SJCRH30 (cell line): ENCODE data around the gene ABCB9. TPM values are rescaled to one million over a fixed set of nuclear protein-coding genes. Genes with fewer than 3 reads are reported as not detected.
"Not testable (repeated sequence)": the region's sequence is repeated elsewhere in the genome, so short reads cannot be mapped to it uniquely, and the experiment has no call there.

Source experiments
- DNase-seq, 2 experiments: peaks; one replicate each; pipeline ENCODE4 v3.0.0-alpha.2; 2015 to 2020
- H3K27ac ChIP-seq: fragments of 250-450 bp; sonication (Bioruptor Pico); 2 replicates; pipeline ENCODE4 v1.5.1; 2020; ENCODE audit warnings: mild to moderate bottlenecking, moderate library complexity
- H3K27me3 ChIP-seq: fragments of 250-450 bp; sonication (Bioruptor Pico); 2 replicates; pipeline ENCODE4 v1.5.1; 2020; ENCODE audit warnings: mild to moderate bottlenecking, moderate library complexity
- H3K36me3 ChIP-seq: fragments of 250-450 bp; sonication (Bioruptor Pico); 2 replicates; pipeline ENCODE4 v1.5.1; 2020; ENCODE audit warnings: mild to moderate bottlenecking, moderate library complexity
- H3K4me1 ChIP-seq: fragments of 250-450 bp; sonication (Bioruptor Pico); 2 replicates; pipeline ENCODE4 v1.5.1; 2020; ENCODE audit warnings: mild to moderate bottlenecking, moderate library complexity
- H3K4me3 ChIP-seq: fragments of 250-450 bp; sonication (Bioruptor Pico); 2 replicates; pipeline ENCODE4 v1.5.1; 2020; ENCODE audit warnings: mild to moderate bottlenecking, moderate library complexity
- H3K9me3 ChIP-seq: fragments of 250-450 bp; sonication (Bioruptor Pico); replicated peaks from 2 replicates; pipeline ENCODE4 v1.5.1; 2020; ENCODE audit warnings: mild to moderate bottlenecking, moderate library complexity
- total RNA-seq: library from RNA; depleted of rRNA; stranded (reverse); fragments of >200 nt; shearing (Covaris generic); gene quantifications from 2 replicates; pipeline ENCODE4 v1.2.3, GENCODE V29; 2014

Gene ABCB9
- total RNA-seq, 1 experiment from 2014 or later: 7.1 TPM

- peaks cover 20% of the 10 kb centered on the region for H3K4me1 ChIP-seq
Observed at GRCh38 chr12:122949816-122950675, 16.2 kb downstream of the ABCB9 start.

GRCh38 chr12:122949405-122949804, 16.9 kb downstream of the ABCB9 start:
- H3K4me3 ChIP-seq: no peak overlapping the region
- H3K27me3 ChIP-seq: no peaks in the 10 kb centered on the region
- H3K27ac ChIP-seq: no peak overlapping the region
- no peaks in the 10 kb centered on the region for H3K36me3 ChIP-seq
- H3K9me3 ChIP-seq: no peaks in the 10 kb centered on the region
- DNase-seq: no peak
- peaks cover 20% of the 10 kb centered on the region for H3K4me1 ChIP-seq

More at GRCh38 chr12:122949816-122950675, 16.2 kb downstream of the ABCB9 start:
- Histone ChIP-seq H3K9me3 (no peaks in the 10 kb centered on the region), H3K27ac (no peak overlapping the region), H3K36me3 (no peaks in the 10 kb centered on the region), H3K27me3 (no peaks in the 10 kb centered on the region), H3K4me3 (no peak overlapping the region)
- DNase-seq: no peak

GRCh38 chr12:122948605-122949004, 17.7 kb downstream of the ABCB9 start:
- Histone ChIP-seq H3K36me3 (no peaks in the 10 kb centered on the region), H3K4me1 (peaks cover 25% of the 10 kb centered on the region), H3K9me3 (no peaks in the 10 kb centered on the region), H3K4me3 (no peak overlapping the region), H3K27ac (no peak overlapping the region), H3K27me3 (no peaks in the 10 kb centered on the region)
- DNase-seq: no peak

DNA sequence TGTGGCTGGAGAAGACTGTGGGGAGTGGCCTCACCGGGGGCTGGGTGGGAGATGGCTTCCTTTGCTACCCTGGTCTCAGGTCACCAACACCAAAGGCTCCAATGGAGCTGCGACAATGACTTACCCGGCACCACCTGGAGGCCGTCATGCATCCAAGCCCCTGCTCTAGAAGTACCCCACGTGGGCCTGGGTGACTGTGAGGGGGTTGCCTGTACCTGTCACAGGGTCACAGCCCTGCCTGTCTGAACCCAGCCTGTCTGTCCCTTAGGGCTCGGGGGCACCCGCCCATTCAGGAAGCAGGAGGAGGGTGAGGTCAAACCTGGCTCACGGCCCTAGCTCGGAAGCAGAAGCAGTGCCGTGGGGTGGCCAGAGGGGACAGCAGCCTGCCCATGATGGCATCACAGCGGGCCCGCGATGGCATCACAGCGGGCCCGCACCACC, 18.9 kb downstream of the ABCB9 start:
- peak overlapping the region; percentile 53 for H3K27ac ChIP-seq
- no peaks in the 10 kb centered on the region for H3K27me3 ChIP-seq
- no peaks in the 10 kb centered on the region for H3K9me3 ChIP-seq
- no peak for DNase-seq
- H3K36me3 ChIP-seq: no peaks in the 10 kb centered on the region
- peaks cover 25% of the 10 kb centered on the region for H3K4me1 ChIP-seq
- H3K4me3 ChIP-seq: no peak overlapping the region

DNA sequence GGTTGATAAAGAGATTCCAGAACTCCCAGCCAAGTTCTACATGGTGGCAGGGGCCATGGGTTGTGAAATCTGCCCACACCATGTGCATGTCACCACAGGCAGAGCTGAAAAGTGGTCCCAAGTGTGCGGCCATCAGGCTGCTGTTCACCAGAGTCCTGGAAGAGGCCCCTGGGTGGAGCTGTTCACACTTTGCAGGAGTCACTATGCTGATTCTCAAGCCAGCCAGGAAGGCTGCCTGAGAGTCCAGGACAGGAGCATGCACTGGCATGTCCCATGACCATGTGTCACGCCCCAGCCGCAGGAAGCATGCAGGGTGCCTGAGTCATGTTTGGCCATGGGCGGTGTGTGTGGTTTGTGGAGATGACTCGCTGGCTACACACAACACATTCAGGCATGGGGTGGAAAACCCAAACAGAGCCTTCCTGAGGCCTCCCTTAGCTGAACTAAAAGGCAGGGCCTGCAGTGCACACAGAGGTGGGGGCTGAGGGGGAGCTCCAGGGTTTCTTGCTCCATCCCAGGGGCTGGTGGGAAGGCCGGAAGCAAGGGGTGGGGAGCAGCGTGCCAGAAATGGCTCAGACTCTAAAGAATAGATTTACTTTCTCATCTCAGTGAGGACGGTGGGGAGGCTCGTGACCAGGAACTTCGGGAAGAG, 19.4 kb downstream of the ABCB9 start:
- no peak overlapping the region for H3K4me3 ChIP-seq
- H3K36me3 ChIP-seq: no peaks in the 10 kb centered on the region
- H3K27me3 ChIP-seq: no peaks in the 10 kb centered on the region
- H3K27ac ChIP-seq: peak overlapping the region; percentile 53
- no peaks in the 10 kb centered on the region for H3K9me3 ChIP-seq
- H3K4me1 ChIP-seq: peaks cover 25% of the 10 kb centered on the region
- peak; percentile 88 to 91 for DNase-seq

DNA sequence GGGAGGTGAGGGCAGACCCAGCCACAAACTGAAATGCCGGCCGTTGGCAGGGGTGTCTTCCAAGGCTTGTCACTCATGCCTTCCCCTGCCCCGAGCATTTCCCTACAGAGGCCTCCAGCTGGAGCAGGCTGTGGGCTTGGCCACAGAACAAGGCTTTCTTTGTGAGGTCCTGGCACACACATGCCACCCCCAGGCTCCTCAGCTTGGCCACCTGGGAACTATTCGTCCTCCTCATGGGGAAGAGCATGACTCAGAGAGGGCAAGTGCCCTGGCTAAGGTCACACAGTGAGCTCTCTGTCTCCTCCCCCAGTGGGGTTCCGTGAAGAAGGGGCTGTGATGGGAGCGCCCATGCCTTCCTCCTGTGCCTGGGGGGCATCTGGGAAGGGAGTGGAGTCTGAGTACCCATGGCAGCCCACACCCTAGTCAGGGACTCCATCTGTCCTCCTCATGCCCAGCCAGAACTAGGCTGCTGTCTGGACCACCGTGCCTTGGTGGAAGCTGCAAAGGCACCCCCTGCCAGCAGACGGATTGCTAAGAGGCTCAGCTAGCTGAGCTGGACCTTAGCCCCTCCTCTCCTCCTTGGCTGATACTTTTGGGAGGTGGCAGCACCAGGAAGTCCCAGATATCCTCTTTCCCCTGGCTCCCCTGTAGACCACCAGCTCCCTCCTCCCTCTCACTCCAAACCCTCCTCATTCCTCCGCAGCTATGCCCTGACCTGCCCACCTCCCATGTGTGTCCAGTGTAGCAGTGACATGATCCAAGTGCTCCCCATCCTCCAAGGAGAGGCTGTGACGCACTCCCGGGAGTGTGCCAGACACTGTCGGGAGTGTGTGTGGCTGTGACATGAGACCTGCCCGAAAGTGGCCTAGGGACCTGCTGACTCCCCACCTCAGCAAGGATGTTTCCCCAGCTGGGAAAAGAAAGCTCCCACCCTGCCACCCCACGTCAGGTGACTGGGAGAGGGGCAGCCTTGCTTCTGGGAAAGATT, 21.4 kb downstream of the ABCB9 start:
- Histone ChIP-seq H3K27me3 (no peaks in the 10 kb centered on the region), H3K36me3 (no peaks in the 10 kb centered on the region), H3K9me3 (no peaks in the 10 kb centered on the region), H3K4me1 (peaks cover 25% of the 10 kb centered on the region), H3K27ac (no peak overlapping the region), H3K4me3 (no peak overlapping the region)
- DNase-seq: peak; percentile 73 to 79

GRCh38 chr12:122943196-122943595, 23.1 kb downstream of the ABCB9 start:
- Histone ChIP-seq H3K9me3 (no peaks in the 10 kb centered on the region), H3K36me3 (no peaks in the 10 kb centered on the region), H3K4me1 (peaks cover 25% of the 10 kb centered on the region), H3K27me3 (no peaks in the 10 kb centered on the region), H3K4me3 (no peak overlapping the region), H3K27ac (no peak overlapping the region)
- no peak for DNase-seq

DNA sequence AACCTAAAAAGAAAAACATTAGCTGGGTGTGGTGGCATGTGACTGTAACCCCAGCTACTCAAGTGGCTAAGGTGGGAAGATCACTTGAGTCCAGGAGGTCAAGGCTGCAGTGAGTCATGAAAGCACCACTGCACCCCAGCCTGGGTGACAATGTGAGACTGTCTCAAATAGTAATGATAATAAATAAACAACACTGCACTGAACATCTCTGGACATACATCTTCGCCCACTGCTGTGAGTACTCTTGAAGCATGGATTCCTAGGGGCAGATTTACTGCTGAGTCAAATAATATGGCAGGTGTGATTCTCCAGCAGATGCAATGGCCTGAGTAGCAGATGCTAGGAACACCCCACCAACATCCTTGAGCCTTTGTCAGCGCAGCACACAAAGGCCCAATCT, 23.6 kb downstream of the ABCB9 start:
- H3K27me3 ChIP-seq: no peaks in the 10 kb centered on the region
- no peak overlapping the region for H3K4me3 ChIP-seq
- peak in 1 of 2 experiments; percentile 19 for DNase-seq
- no peaks in the 10 kb centered on the region for H3K9me3 ChIP-seq
- H3K27ac ChIP-seq: no peak overlapping the region
- peaks cover 25% of the 10 kb centered on the region for H3K4me1 ChIP-seq
- H3K36me3 ChIP-seq: no peaks in the 10 kb centered on the region

- H3K27me3 ChIP-seq, DNase-seq, H3K4me3 ChIP-seq, H3K27ac ChIP-seq, H3K36me3 ChIP-seq, H3K9me3 ChIP-seq: not testable (repeated sequence)
- H3K4me1 ChIP-seq: peaks cover 14% of the 10 kb centered on the region
Observed at GRCh38 chr12:122941351-122941750, 24.9 kb downstream of the ABCB9 start.

GRCh38 chr12:122939125-122939524, 27.1 kb downstream of the ABCB9 start:
- H3K4me1 ChIP-seq: peaks cover 10% of the 10 kb centered on the region
- DNase-seq: no peak
- no peaks in the 10 kb centered on the region for H3K36me3 ChIP-seq
- no peaks in the 10 kb centered on the region for H3K9me3 ChIP-seq
- H3K27ac ChIP-seq: no peak overlapping the region
- H3K4me3 ChIP-seq: no peak overlapping the region
- no peaks in the 10 kb centered on the region for H3K27me3 ChIP-seq

- H3K9me3 ChIP-seq: no peaks in the 10 kb centered on the region
- H3K27me3 ChIP-seq: no peaks in the 10 kb centered on the region
- H3K4me1 ChIP-seq: peaks cover 8% of the 10 kb centered on the region; the same call in 1 of the 2 replicates
- H3K4me3 ChIP-seq: no peak overlapping the region
- no peak for DNase-seq
- H3K27ac ChIP-seq: no peak overlapping the region
- H3K36me3 ChIP-seq: no peaks in the 10 kb centered on the region
Observed at GRCh38 chr12:122937622-122938091, 28.6 kb downstream of the ABCB9 start.

GRCh38 chr12:122935318-122935717, 30.9 kb downstream of the ABCB9 start:
- H3K4me1 ChIP-seq: peaks cover 8% of the 10 kb centered on the region; the same call in 1 of the 2 replicates
- H3K27me3 ChIP-seq: no peaks in the 10 kb centered on the region
- H3K36me3 ChIP-seq: no peaks in the 10 kb centered on the region
- no peaks in the 10 kb centered on the region for H3K9me3 ChIP-seq
- no peak overlapping the region for H3K4me3 ChIP-seq
- DNase-seq: peak; percentile 85 to 92
- H3K27ac ChIP-seq: peak overlapping the region; percentile 44

DNA sequence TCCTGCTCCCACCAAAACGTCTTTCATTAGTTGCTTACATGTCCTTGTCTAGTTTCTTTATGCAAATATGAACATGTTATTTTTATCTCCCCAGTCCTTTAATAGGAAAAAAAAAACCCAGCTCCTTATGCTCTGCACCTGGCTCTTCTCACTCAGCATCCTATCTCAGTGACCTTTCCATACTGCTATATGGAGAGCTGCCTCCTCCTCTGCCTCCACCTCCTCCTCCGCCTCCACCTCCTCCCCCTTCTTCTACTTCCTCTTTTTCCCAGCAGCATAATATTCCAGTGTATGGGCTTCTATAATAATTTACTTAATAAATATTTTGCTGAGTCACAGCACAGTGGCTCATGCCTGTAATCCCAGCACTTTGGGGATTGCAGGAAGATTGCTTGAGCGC, 31.5 kb downstream of the ABCB9 start:
- peak overlapping the region; percentile 44 for H3K27ac ChIP-seq

DNA sequence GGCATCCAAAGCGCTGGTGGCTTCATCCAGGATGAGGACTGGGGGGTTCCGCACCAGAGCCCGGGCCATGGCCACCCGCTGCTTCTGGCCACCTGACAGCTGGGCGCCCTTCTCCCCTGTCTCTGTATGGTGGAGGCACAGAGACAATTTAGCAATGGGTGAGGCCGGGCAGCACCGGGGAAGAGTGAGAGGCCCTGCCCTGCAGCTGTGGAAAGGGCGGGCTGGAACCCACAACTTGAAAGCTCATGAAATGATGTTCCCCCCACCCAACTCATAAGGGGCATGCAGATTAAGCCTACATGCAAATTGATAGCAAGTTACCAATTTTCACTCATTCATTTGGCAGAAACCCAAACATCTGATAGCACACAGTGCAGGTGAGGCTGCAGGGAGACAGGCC, 34.1 kb downstream of the ABCB9 start:
- Histone ChIP-seq H3K36me3 (no peaks in the 10 kb centered on the region), H3K9me3 (no peaks in the 10 kb centered on the region), H3K4me3 (no peak overlapping the region), H3K27ac (no peak overlapping the region), H3K4me1 (peaks cover 35% of the 10 kb centered on the region), H3K27me3 (no peaks in the 10 kb centered on the region)
- no peak for DNase-seq

More for the DNA sequence above, 31.5 kb downstream of the ABCB9 start:
- Histone ChIP-seq H3K9me3 (no peaks in the 10 kb centered on the region), H3K27me3 (no peaks in the 10 kb centered on the region), H3K36me3 (no peaks in the 10 kb centered on the region), H3K4me1 (peaks cover 12% of the 10 kb centered on the region; the same call in 1 of the 2 replicates), H3K4me3 (no peak overlapping the region)
- no peak for DNase-seq
